HG02610 (cell line): ENCODE data around the gene ADGB.
"Not testable (repeated sequence)": the region's sequence is repeated elsewhere in the genome, so short reads cannot be mapped to it uniquely, and the experiment has no call there.

ENCODE experiments used
- ATAC-seq: cut with Tn5 transposase; IDR thresholded peaks from one replicate; pipeline ENCODE4 v1.9.1; 2021; ENCODE audit warnings: mild to moderate bottlenecking, moderate library complexity; ENCODE audit not compliant: unreplicated experiment

ADGB gene

DNA sequence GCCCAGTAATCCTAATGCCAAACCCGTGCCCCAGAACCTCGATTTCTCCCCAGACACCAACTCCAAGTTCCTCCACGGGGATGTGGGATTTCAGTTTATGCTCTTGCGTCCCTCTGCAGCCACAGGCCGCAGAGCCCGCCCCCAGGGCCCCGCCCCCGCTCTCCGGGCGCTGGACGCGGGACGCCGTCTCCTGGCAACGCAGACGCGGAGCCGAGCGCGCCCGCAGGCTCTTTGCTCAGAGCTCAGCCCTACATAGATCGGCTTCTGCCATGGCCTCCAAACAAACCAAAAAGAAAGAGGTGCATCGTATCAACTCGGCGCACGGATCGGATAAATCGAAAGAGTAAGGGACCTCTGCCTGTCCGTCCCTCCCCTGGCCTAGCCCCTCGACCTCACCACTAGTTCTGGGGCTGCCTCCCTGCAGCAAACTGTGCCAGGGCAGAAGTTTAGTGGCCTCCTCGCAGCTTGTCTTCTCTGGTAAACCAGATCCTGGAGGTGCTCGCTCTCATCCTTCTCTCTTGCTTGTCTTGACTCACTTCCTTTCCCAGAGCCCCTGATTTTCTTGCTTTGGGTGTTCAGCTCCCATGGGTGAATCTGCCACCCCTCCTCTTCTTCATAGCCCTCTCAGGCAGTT is at the start of gene ADGB:
Gene ADGB, plus strand, starts transcription at position 201 of the 634 bp plus-strand sequence. Its CDS starts 69 bp downstream, at position 270.
- ATAC-seq = no peak

DNA sequence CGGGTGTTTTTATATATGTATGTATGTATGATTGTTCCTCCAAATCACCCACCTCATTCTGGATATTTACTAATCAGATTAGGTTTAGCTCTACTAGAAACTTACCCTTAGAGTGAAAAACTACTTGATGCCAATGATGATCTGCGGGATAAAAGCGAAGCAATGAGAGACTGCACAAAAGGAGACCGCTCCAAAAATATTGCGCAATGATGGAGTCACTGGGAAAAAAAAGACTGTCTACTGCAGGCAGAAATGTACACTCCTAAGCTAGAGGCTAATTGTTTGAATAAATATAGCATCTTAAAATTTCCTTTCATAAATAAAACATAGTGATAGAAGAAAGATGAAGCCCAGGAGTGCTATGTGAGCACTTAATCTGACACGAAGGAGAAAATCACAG is 47.9 kb upstream of the ADGB start:
- no peak for ATAC-seq

DNA sequence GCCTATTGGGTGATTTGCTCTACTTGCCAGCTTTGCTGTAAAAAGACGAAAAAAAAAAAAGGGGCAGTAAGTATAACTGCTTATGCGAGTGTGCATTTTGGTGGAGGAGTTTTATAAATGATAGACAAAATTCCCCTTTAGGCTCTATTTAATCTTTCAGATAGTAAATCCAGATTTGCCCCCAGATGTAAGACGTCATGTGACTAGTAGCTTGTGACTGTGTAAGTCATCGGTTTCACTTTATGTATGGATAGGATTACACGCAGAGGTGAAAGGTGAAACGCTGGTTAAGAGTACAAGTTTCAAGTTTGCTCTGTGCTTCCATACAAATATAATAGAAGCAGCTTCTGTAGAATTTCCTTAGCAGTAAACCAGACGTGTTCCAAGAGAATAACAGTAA is 47.2 kb upstream of the ADGB start:
- no peak for ATAC-seq

DNA sequence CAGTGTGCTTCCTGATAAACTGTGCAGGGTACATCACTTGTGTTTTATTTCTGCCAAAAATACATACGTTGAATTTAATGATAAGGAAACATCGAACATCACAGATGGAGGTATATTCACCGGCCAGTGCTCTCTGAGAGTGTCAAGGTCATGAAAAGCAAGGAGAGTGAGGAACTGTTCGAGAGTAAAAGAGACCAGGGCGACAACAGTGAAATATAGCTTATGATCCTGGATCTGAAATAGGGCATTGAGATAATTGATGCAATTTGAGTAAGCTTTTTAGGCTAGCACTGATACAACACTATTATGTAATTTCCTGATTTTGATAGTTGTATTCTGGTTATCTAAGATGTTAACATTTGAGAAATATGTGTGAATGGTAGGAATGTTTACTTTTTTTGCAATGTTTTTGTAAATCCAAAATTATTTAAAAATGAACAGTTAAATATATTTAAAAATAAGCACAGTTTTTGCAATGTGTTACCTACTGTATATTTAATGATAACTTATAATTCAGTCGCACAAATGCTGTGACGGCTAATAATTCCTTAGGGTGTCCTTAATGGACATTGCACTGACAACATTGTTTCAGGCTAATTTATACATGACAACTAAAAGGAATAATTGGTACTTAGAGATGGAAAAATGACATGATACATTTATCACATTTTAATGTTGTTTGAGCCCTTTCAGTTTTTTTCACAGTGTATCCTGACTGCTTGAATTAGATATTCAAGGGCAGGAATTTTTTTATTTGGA is 45.2 kb upstream of the ADGB start:
- ATAC-seq = no peak

DNA sequence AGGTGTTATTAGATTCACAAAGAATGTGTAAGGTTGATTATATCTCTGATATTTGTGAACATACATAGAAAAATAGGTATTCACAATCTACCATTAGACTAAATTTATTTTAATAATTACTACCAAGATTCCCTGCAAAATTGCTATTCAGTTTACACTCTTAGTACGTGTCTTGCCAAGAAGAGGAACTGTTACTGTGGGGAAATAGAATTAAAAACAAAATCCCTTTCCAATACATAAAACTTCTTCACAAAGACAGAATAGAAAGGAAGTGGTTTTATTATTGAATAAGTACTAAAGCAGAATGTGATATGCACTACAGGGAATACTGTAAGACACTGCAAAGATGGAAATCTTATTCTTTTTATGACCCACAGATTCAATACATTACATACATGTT is 38.2 kb upstream of the ADGB start:
- ATAC-seq = no peak

DNA sequence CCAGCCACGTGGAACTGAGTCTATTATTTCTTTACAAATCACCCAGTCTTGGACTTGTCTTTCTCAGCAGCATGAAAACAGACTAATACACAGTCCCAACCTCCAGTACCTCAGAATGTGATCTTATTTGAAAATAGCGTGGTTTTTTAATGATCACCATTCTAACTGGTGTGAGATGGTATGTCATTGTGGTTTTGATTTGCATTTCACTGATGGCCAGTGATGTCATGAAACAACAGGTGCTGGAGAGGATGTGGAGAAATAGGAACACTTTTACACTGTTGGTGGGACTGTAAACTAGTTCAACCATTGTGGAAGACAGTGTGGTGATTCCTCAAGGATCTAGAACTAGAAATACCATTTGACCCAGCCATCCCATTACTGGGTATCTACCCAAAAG is 32.1 kb upstream of the ADGB start:
- ATAC-seq = not testable (repeated sequence)

DNA sequence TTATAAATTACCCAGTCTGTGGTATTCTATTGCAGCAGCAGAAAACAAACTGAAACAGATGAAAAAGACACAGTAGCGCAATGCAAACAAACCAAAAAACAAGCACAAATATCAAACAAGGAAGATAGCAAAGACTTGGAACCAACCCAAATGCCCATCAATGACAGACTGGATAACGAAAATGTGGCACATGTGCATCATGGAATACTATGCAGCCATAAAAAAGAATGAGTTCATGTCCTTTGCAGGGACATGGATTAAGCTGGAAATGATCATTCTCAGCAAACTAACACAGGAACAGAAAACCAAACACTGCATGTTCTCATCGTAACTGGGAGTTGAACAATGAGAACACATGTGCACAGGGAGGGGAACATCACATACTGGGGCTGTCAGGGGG is 30.2 kb upstream of the ADGB start:
- ATAC-seq = not testable (repeated sequence)

DNA sequence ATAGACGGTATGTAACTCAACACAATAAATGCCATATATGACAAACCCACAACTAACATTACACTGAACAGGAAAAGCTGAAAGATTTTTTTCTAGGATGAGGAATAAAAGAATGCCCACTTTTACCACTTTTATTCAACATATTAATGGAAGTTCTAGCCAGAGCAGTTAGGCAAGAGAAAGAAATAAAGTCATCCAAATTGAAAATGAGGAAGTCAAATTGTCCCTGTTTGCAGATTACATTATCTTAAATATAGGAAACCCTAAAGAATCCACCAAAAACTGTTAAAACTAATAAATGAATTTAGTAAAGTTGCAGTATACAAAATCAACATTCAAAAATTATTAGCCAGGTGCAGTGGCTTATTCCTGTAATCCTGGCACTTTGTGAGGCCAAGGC is 24.6 kb upstream of the ADGB start:
- ATAC-seq = no peak

DNA sequence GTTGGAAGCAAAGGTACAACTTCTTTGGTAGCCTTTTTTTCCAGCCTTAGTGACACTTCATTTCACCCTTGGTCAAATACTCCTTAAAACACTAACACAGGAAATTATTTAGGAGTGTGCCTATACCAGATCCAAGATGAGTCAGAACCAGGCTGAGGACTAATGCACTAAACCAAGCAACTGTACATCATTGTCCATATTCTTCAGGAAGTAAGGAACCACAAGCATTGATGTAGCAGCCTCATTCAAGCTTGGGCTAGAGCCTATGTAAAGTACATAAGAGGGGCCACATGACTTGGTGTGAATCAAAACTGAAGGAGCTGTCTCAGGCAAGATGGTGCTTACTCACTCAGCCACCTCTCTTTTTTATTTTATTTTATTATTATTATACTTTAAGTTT is 20.7 kb upstream of the ADGB start:
- ATAC-seq = no peak

DNA sequence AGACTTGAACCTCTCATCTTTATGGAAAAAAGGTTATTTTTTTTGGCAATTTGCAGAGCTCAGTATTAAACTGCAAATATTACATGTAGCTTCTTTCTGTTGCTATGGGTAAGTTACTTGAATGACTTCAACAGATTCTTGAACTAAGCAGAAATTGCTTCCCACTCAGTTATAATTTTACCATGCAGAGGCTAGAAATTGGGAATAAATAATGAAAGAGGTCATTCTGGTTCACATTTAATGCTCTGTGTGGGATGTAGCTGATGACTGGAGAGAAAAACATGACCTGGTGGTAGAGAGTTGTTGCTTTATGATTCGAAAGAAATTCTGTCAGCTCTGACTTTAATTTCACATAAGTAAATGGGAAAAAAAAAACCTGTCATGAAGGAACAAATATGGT is 16.8 kb upstream of the ADGB start:
- ATAC-seq = no peak

DNA sequence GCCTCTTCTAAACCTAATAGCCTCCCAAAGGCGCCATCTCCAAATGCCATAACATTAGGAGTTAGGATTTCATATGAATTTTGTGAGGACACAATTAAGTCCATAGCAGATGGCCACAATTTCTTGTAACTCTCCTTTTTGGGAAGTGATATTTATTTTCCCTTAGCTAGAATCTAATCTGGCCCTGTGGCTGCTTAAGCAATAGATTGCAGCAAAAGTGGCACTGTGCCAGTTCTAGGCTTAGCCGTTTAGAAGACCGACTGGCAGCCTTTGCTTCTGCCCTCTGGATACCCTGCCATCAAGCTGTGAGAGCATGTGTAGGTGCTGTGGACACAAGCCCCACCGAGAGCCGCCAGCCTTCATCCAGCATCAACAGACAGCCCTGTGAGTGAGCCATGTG is 15.9 kb upstream of the ADGB start:
- no peak for ATAC-seq

DNA sequence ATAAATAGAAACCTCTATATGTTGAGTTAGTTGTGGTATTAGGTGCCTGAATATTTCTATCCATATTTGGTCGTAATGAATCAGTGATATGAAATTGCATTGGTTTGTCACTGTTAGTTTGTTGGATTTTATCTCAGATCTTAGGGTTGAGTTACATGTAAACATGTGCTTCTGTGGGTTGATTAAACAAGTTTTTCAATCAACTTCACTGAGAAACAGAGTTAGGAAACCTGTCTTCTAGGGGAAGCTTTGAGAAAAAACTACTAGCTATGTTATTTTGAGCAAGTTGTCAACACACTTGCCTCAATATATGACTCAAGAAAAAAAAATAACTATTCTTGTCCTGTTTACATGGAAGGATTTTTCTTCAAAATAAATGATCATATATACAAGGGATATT is 14.8 kb upstream of the ADGB start:
- ATAC-seq = no peak

DNA sequence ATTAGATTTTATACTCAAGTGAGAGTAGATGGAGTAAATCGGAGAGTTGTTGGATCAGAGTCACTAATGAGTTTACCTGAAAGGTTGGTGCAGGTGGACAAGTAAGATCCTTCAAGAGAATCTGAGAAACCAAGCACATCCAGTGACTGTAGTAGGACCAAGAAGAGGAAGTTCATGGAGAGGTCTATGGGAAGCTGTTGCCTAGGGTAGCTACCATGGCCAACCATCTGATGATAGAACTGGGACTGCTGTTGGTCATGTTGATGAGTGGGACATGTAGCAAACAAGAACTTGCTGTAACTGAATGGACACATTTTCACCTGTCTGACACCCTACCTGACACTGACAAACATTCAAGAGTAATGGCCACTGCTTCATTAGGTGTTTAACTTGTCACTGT is 11.3 kb upstream of the ADGB start:
- ATAC-seq = no peak

DNA sequence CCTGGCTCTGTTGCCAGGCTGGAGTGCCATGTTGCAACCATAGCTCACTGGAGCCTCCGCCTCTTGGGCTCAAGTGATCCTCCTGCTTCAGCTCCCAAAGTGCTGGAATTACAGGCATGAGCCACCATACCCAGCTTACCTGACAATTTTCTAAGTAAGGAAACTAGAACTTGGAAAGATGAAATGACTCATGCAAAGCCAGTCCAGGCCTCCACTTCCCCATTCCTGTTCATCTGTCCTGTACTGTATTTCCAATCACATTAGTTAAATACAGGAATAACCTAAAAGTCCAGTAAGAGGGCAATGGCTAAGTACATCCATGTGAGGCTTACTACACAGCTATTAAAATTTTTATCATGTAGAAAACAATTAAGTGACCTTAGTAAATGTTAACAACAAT is 8.3 kb upstream of the ADGB start:
- no peak for ATAC-seq

DNA sequence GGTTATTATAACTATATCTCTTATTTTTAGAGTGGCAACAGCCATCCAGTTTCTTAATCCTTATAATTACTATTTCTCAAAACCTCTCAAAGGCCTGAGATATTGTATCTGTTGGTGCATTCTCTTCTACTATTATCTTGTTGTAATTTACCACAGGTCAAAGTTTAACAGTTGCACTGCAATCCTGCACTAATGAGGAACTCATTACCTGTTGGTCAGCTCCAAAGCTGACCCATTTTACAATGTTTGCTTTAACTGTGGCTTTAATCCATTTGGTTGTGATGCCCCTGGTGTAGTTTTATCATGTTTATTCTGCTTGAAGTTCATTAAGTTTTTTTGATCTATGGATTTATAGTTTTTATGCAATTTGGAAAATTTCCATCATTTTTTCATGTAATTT is 6.3 kb upstream of the ADGB start:
- ATAC-seq = no peak

DNA sequence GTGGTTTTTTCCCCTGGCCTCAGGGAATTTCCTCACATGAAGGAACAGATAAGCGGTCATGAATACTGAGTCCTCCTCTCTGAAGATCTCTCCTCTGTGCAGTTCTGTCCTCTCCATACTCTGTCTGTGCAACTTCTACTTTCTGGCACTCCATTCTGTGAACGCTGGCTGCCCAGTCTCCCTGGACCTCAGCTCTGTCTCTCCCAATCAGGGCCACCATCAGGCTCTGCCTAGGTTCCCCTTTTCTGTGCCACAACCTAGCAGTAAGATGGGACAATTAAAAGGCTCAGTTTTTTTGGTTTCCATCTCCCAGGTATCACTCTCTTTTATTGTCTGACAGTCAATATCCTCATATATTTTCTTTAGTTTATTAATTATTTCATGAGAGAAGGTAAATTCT is 4.8 kb upstream of the ADGB start:
- no peak for ATAC-seq

DNA sequence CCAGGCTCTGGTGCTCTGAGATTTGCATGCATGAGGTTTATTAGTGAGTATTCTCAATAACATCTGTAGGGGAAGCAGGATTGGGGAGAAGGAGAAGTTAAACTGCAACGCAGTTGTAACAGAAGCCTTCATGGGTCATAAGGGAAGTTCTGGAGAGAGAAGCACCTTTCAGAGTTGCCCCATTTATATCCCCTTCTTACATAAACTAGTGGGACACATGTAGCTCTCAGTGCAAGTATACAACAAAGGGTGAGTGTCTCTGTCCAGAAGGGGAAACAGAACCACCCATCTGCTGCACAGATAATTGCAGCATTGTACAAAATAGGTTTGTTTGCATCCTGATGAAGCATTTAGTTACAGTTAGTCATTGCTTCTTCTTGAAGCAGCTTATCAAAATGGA is 4.3 kb upstream of the ADGB start:
- no peak for ATAC-seq

DNA sequence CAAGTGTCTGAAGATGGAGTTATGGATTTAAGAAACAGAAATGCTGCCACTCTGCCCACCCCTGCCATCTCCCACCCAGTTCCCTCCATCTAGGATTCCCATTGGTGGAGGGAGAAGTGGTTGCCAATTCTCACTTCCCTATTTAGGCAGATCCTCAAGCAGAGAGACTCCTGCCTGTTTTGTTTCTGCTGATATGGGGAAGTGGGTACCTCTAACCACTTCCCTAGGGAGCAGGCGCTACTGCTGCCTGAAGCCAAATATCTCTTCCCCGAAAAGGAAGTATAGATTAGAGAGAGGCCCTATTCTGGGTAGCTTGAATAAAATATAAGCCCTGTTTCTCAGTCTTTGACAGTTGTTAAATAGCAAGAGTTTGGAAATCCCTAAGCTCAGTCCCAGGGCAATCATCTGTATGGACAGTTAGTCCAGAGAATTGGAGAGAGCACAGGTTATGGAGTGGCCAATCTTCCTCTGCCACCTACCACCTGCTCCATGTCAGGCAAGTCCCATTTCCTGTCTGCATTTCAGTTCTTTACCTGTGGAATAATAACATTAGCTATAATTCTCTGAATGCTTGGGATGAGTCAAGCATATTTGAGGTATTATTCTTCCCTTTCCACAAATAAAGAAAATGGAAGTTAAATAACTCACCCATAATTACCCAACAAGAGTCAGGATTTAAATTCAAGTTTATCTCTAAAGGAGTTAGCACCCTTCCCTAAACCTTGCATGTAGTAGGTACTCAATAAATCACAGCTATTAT is 2.6 kb upstream of the ADGB start:
- ATAC-seq = peak; percentile 49

DNA sequence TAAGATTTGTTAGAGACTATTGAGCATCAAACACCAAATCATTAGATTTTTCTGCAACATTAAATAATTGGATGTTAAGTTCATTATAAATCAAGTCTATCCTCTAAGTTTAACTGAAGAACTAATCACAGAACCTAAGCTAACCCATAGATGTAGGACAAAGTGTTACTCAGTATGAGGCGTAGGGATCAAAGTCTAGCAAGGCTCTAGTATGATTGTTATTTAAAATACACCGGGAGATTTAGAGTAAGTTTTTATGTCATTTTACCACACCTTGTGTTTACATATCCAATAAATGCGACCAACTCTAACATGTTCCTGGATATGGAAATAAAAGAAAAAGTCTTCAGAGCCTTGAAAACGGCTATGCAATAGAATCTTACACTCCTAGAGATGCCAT is 2.6 kb downstream of the ADGB start:
- ATAC-seq = no peak

DNA sequence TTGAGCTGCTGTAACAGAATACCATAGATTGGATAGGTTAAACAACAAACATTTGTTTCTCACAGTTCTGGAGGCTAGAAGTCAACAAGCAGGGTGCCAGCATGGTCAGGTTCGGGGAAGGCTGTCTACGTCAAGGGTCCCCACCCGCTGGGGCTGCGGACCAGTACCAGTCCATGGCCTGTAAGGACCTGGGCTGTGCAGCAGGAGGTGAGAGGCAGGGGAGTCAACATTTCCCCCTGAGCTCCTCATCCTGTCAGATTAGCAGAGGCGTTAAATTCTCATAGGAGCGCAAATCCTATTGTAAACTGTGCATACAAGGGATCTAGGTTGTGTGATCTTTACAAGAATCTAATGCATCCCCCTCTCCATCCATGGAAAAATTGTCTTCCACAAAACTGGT is 3.8 kb downstream of the ADGB start:
- no peak for ATAC-seq

DNA sequence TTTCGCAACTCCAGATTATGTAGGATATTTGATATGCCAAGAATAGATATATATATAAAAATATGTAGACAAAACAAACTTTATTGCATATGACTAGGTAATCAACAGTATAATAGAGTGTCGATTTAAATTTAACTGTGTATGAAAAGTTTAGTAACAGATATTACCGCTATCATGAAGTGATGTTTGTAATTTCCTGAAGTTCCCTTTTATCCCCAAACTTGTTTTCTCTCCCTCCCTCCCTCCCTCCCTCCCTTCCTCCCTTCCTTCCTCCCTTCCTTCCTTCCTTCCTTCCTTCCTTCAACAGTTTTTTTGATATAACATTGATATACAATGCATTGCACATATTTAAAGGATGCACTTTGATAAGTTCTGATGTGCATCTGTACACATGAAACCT is 15.2 kb downstream of the ADGB start:
- no peak for ATAC-seq

DNA sequence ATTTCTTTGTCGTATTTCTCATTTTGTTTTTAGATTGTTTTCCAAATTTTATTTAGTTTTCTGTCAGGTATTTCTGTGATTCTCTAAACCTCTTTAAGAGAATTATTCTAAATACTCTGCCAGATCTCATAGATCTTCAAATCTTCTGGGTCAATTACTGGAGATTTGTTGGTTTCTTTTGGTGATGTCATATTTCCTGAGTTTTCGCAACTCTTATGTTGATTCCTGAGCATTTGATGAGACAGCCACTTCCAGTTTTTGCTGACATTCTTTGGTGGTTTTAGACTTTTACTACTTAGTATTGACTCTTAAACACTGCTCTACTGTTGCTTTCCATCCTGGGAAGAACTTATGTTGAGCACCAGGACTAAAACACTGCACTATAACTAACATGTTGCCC is 21.9 kb downstream of the ADGB start:
- ATAC-seq = no peak
